ENCODE results near the gene GBE1.

GBE1 gene

DNA sequence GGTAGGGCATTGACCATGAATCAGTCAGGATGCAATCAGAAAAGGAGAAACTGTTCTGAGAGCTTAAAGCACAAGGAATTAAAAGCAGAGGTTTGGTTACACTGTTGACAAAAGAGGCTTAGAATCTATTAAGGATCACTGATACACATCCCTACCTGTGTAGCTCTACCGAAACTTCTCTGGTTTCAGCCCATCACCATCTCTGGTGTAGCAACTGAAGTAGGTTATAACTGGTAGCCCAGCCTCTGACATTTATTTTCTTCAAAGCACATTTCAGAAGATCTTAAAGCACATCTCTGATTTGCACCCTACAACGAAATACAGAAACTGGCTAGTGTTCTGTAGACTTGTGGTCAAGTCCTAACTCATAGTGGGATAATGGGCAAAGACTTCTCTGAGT is 283.7 kb downstream of the GBE1 start:
- in situ Hi-C loops (cut with HindIII; ENCODE audit: low sequenced_read_pairs): no loop called here

DNA sequence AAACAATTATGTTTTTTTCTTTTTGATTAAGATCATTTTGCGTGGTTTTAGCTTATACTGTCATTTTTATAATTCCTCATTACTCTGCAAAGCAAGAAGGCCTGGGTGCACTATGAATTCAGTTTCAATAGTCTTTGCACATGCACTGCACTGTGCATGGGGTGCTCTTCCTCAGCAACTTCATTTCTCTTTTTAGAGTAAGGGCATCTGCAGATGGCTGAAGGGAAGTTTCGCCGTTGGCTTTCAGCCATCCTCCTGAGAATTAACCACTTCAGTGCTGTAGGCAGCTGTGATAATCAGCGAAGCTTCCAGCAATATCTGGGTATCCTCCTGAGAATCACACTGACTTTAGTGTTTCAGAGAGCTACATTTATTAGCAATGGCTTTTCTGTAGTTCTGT is 284.8 kb downstream of the GBE1 start:
- in situ Hi-C loops (cut with HindIII; ENCODE audit: low sequenced_read_pairs): no loop called here

DNA sequence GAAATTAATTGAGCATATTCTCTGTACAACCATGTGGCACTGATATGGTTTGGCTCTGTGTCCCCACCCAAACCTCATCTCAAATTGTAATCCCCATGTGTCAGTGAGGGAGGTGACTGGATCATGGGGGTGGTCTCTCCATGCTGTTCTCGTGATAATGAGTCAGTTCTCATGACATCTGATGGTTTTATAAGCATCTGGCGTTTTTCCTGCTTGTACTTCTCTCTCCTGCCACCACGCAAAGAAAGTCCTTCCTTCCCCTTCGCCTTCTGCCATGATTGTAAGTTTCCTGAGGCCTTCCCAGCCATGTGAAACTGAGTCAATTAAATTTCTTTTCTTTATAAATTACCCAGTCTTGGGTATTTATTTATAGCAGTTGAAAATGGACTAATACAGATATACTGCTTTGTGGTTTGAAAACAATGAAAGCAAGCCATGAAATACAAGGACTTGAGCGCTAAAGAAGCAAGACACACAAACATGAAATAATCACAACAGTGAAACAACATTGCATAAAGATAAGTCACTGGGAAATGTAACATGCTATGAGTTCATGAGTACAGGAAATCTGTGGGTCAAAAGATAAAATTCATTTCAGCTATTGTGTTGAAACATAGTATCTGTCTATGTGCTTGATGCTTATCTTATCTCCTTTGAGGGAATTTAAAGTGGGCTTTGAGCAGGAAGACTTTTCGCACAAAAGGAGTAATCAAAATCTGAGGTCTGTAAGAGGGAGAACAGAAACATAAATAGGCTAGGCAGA is 288.7 kb downstream of the GBE1 start:
- in situ Hi-C loops (cut with HindIII; ENCODE audit: low sequenced_read_pairs): no loop called here

DNA sequence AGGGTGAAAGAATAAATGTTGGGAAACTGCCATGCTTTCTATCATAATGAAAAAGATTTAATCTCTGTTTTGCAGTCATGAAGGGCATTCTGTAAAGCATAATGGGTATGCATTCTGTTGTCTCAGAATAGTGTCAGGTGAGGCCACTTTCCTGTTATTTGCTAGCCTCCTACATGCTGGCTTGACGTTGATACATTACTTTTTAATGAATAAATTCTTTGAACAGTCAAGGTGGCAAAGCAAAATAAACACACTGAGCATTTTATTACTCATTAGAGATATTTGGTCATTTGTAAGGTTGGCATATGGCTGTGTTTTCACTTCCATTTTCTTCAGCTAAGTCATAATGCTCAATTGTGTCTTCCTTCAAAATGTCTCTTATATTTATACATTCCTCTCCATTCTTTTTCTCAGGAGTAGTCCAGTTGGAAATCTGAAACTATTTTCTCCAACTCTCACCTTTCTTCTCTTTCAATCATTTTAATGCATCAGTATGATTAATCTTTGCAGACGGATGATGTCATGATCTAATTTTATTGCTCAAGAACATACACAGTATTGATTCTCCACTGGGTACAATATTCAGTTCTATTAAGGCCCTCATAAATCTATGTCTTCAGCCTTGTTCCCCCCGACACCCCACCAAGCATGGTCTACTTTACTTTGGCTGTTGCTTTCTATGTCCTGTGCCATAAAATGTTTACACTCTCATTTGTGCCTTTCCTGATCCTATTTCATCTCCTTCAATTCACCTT is 290.7 kb downstream of the GBE1 start:
- in situ Hi-C loops (cut with HindIII; ENCODE audit: low sequenced_read_pairs): no loop called here

DNA sequence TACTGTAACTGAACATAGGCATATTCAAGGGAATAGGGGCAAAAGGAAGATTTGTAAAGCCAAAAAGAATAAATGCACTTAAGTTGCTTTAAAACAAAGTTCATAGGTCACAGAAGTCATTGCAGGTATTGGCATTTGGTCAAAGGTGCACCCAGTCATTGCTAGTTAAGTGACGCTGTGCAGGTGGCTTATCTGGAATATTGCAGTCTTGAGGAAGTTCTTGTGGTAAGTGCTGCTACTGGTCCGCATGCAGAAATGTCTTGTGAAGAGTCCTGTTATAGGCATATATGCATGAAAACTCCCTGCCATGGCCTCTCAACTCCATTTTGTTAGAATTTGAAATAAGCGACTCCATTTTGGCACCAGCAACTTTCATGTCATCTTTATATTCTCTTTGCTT is 293.1 kb downstream of the GBE1 start:
- in situ Hi-C loops (cut with HindIII; ENCODE audit: low sequenced_read_pairs): no loop called here

DNA sequence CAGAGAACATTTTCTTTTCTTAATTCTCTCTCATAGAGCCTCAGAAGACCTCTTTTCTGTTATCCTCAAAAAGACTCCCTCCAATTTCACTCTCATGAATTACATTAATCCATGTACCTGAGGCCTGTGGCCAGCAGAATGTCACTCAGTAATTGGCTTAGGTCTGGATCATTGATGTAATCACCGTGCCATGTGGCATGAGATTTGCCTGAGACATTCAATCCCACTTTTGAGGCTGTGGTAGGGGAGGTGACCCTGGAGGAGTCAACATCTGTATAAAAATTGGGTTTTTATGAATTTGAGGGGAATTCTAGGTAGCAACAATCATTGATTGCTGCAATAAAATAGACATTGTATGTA is 295.3 kb downstream of the GBE1 start:
- in situ Hi-C loops (cut with HindIII; ENCODE audit: low sequenced_read_pairs): no loop called here

DNA sequence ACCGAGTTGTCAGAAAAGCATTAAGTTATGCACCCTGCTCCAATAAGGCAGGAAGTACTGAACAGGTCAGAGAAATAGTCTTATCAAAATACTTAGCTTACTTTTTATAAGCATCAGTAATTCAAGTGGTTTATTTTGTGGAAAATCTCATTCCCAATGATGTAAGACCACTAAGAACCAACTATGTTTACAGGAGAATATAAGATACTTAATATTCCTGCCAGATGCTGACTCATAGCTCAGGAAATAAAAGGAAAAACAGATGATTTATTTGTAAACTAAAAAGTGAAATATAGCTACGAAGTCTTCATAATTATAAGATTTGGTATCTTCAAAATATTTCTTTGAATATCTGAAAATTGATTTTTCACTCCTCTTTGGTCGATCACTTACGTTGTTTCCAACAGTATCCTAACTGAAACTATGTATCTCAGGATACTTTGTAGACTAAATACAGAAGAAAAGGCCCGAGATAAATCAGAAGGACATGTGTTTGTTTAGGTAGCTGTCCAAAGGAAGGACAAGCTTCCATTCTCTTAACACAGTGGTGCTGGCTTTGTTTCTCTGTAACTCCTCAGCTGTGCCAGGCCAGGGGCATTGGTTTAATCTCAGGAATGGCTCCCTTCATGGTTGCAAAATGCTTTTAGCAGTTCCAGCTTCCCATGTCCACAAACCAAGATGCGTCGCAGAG is 295.8 kb downstream of the GBE1 start:
- in situ Hi-C loops (cut with HindIII; ENCODE audit: low sequenced_read_pairs): no loop called here

DNA sequence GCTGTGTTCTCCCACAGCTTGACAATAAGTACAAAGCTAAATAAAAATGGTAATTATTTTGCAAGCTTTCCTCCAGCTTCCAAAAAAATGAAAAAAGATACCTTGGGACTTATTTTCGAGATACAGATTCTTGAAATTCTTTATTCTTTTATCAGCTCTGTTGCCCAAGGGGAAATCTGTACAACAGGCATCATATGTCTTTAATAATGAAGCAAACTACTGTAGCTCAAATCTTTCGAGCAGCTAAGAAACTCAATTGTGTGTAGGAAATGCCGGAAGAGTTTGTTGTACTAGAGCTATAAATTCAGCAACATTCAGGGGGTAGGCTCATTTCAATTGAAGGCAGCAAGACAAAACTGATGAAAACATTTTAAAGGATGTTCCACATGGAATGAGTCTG is 297.7 kb downstream of the GBE1 start:
- in situ Hi-C loops (cut with HindIII; ENCODE audit: low sequenced_read_pairs): no loop called here

DNA sequence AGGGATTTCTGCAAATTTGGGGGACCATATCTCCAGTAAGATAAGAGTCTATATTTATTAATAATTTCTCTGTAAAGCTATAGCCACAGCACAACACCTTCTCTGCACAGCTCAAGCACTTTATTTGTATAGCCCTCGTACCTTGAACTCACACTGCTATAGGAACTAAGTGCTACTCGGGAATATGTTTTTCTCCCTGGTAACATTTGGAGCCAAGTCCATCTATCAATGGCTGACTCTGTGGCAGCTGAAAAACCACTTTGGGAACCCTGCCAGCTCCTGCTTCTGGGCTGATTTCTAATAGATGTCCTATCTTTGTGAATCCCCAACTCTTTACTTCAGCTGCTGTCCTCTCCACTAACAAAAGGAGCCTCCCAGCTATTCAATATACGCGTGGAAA is 298.5 kb downstream of the GBE1 start:
- in situ Hi-C loops (cut with HindIII; ENCODE audit: low sequenced_read_pairs): no loop called here

DNA sequence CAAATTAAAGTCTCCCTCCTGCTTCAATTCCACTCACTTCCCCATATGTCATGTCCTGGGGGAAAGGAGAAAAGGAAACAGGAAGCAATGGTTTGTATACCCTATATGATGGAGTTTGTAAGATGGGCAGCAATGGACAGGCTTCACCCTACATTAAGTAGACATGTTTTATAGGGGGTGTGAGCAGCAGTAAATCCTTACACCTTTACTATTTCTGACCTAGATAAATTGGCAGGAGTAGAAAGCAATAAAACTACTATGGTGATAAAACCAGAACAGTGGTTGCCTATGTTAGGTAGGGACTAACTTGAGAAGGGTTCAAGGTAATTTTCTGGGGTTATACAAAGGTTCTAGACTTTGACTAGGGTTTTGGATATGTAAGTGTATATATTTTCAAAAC is 301.7 kb downstream of the GBE1 start:
- in situ Hi-C loops (cut with HindIII; ENCODE audit: low sequenced_read_pairs): no loop called here

DNA sequence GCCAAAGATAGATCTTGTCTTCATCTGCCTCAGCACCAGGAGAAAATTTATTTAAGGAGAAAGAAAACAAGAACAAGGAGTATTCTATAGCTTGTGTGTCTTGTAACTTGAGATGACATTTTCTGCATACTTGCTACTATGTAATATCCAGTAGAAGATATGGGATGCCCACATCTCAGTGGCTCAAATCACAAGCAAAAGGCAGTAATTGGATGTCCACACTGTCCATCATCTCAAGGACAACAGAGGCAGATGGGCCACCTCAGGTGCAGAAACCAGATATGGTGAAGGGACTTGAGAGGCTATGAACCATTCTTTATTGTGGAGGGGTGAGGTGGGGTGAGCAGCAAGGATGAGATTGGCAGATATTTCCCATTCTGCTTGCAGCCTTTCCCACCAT is 309.0 kb downstream of the GBE1 start:
- in situ Hi-C loops (cut with HindIII; ENCODE audit: low sequenced_read_pairs): no loop called here

DNA sequence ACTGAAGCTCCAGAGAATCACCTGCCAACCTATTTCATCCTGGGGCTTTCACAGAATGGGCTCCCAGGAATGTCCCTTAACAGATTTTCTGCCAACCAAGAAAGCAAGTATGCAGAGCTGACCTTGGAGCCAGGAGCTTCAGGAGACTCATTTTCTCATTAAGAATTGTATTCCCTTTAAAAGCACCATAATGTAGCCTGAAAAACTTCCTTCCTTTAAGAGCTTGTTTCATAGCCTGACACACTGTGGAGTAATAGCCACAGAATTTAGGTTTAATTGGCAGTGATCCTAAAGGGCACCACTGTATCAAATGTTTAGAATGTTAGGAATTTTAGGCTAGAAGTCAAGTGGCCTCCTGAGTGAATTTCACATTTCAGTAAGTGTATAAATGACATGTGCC is 309.8 kb downstream of the GBE1 start:
- in situ Hi-C loops (cut with HindIII; ENCODE audit: low sequenced_read_pairs): no loop called here

DNA sequence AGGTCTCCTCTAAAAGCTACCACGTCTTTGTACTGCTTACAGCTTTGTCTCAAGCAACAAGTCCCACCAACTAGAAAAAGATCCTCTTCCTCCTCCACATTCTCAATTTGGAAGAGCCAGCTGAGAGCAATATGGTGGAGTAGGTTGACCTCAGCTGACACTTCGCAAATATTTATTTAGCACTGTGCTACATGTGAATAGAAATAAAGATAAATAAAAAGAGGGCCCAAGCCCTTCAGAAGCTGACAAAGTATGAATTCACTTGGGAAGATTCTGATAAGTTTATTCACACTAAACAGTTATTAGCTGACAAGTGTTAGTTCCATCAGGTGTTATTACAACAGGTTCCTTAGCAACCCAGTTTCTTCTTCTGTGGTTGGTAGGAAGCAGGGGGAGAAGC is 310.3 kb downstream of the GBE1 start:
- in situ Hi-C loops (cut with HindIII; ENCODE audit: low sequenced_read_pairs): no loop called here

DNA sequence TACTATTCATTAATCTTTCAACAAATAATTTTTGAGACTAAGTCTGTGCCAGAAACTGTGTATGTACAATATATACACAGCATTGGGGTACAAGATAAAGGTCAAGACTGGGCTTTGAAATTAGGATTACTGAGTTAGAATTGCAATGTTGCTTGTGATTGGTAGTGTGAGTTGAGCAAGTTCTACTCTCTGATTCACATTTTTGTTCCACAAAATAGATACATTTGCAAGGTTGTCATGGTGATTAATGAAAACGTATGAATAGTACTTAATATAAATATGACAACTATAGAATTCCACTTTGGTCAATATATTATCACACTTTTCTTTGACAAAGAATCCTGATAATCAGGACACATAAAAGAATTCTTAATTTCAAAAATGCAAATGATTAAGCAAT is 314.6 kb downstream of the GBE1 start:
- in situ Hi-C loops (cut with HindIII; ENCODE audit: low sequenced_read_pairs): no loop called here

DNA sequence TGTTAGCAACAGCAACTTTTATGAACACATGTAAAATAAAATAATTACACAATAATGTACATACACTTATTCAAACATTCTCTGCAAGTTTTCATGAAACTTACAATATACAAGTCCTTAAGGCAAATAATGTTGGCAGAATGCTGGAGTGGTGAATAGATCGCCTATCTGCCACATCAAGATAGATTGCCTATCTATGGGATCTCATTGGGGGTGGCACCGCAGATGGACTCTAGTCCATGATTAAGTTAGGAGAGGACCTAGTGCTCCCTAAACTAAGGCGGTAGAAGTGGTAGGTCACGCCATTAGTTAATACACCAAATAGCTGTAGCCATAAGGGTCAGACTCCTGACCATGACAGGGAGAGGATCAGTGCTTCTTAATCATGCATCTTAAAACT is 315.7 kb downstream of the GBE1 start:
- in situ Hi-C loops (cut with HindIII; ENCODE audit: low sequenced_read_pairs): no loop called here

DNA sequence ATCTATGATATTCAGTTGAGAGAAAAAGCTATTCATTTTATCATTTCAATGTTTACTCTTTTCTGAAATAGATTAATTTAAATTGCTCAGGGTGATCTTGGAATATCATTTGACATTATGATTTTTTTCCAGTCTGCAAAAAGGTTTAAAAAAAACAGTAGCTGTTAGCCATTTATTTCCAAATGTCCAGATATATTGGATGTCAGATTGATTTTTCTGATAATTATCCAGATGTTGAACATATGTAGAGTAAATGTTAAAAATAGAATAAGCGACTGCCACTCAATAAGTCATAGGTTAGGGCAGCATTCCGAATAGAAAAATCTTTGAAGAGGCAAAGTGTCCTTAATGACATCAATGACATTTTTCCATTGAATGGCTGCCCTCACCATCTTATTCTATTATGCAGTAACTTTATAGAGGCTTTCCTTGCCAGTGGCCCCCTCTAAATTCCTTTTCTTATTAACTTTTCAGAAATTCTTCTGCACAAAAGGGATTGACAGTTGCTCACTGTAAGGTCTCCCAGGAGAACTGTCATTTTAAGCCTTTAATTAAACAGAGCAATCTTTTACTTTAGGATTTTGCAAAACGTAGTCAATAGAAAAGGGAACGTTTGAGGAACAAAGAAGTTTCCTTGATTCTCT is 316.5 kb downstream of the GBE1 start:
- in situ Hi-C loops (cut with HindIII; ENCODE audit: low sequenced_read_pairs): no loop called here

DNA sequence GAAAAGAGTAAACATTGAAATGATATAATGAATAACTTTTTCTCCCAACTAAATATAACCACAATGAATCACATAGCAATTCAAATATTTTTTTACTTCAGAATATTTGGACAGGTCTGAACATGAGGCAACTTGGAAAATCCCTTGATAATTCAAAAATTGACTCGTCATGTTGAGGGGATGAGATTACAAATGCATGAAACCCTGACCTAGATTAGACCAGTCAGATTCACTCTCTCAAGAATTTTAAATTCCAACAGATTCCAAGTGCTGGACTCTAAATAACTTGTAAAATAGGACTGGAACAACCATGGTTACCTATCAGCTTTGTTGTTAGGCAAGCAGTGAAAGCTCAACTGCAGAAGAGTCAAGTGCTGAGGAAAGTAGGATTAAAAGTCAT is 317.5 kb downstream of the GBE1 start:
- in situ Hi-C loops (cut with HindIII; ENCODE audit: low sequenced_read_pairs): no loop called here

DNA sequence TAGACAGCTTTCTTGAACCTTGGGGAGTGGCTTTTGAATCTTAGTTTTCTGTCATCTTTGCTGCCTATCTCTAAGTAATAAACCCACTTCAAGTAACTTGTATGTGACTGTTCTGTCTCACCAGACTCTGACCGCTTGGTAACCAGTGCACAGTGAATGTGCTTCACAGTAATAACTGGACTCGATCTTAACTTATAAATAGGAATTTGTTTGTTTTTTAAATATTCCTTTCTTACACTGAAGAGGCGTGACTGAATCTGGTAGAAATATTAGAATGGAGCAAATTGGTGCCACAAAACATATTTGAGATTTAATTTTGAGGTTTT is 318.0 kb downstream of the GBE1 start:
- in situ Hi-C loops (cut with HindIII; ENCODE audit: low sequenced_read_pairs): no loop called here

DNA sequence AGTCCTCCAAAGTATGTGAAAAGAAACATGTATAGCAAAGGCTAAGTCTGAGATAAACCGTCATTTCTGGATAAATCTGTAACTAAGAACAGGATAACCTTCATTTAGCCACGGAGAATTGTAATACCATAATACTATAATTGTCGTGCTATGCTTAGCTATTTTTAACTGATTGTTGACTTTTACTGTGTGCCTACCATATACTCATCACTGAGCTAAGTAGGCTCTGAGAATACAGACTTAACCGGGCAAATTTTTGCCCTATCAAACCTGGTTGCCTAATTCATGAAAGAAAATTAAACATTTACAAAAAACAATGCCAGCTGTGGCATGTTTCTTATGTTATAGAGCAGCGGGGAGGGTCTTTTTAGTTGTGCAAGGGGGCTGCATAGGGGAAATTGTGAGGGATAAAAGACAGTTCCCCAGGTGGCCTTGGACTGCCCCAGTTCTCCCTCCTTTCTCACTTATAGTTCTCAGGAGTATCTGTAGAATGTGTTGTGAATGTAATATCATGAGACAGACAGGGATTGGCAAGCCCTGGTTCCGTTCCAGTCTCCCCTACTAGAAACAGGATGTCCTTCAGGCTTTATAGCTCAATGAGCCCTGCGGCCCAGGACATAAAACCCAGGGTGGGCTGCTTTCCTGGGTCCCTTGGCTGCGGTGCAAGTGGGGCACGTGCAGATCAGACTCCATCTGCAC is 318.5 kb downstream of the GBE1 start:
- in situ Hi-C loops (cut with HindIII; ENCODE audit: low sequenced_read_pairs): no loop called here

DNA sequence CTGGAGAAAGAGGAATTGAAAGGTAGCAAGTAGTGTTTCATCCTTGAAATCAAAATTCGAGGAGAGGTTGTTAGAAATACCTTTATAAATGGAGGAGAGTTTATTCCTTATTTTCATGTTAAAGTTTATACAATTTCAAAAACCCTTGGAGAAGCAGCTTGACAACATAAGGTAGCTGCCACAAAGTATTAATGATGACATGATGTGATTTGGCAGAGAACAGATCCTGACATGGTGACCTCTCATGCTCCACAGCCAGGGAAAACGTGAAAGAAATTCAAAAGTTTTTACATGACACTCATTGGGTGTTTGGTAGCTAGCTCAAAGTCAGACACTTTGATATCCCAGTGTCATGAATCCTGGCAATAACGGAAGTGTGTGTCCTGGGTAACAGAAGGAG is 320.8 kb downstream of the GBE1 start:
- in situ Hi-C loops (cut with HindIII; ENCODE audit: low sequenced_read_pairs): no loop called here
